NK-92 (cell line): Measurements from ENCODE around the gene PTGS1.

Source experiments
- DNase-seq: peaks from one replicate; lab custom pipeline; 2025; ENCODE audit not compliant: unreplicated experiment; lab: John Stamatoyannopoulos, UW

Gene PTGS1

GRCh38 chr9:122372856-122373845 lies 2.3 kb downstream of the PTGS1 start:
- no peak for DNase-seq

GRCh38 chr9:122374885-122375420 lies 4.1 kb downstream of the PTGS1 start:
- DNase-seq: no peak

GRCh38 chr9:122376796-122377195 lies 6.0 kb downstream of the PTGS1 start:
- DNase-seq: no peak

GRCh38 chr9:122377241-122378164 lies 6.7 kb downstream of the PTGS1 start:
- DNase-seq: no peak

- no peak for DNase-seq
Observed at GRCh38 chr9:122378236-122378635, 7.4 kb downstream of the PTGS1 start.

DNA sequence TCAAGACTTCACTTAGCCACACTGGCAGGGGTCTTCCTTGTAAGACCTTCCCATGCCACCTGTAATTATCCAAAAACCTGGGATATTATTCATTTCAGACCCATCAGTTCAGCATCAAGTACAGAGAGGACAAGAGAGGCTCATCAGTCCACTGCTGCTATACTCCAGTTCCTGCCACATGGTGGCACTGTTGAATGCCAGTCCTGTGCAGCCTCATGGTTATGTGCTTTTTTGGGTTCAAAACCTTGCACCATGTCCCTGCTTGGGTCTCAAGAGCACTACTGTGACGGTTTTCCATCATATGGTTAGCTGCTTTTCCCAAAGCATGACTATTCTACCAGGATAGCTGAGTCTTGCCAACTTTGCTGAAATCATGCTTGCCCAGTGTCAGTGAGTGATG lies 8.5 kb downstream of the PTGS1 start:
- no peak for DNase-seq

DNA sequence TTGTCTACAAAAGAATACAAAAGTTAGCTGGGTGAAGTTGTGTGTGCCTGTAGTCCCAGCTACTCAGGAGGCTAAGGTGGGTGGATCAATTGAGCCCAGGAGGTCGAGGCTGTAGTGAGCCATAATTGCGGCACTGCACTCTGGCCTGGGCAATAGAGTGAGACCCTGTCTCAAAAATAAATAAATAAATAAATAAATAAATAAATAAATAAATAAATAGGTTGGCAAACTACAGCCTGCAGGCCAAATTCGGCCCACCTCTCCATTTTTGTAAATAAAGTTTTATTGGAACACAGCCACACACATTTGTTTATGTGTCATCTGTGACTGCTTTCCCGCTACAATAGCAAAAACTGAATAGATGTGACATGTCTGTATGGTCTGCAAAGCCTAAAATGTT lies 9.5 kb downstream of the PTGS1 start:
- no peak for DNase-seq

GRCh38 chr9:122381206-122381950 lies 10.6 kb downstream of the PTGS1 start:
- DNase-seq: no peak

- no peak for DNase-seq
Observed at GRCh38 chr9:122382901-122383850, 12.4 kb downstream of the PTGS1 start.

- no peak for DNase-seq
Observed at GRCh38 chr9:122383992-122384461, 13.2 kb downstream of the PTGS1 start.

- no peak for DNase-seq
Observed at GRCh38 chr9:122386311-122386872, 15.6 kb downstream of the PTGS1 start.

DNA sequence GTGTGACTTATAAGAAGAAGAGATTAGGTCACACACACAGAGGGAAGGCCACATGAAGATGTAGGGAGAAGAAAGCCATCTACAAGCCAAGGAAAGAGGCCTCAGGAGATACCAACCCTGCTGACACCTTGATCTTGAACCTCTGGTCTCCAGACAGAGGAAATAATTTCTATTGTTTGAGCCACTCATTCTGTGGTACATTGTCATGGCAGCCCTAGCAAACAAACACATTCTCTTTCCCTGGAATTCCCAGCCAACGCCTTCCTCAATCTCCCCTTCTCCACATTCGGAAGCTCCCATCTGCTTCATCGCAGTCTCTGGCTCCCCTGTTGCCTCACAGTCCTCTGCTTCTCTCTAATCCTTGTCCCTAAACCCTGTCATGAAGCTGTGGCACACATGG lies 16.7 kb downstream of the PTGS1 start:
- no peak for DNase-seq

GRCh38 chr9:122389195-122389594 lies 18.4 kb downstream of the PTGS1 start:
- no peak for DNase-seq

- DNase-seq: no peak
Observed at GRCh38 chr9:122389799-122390481, 19.1 kb downstream of the PTGS1 start.

DNA sequence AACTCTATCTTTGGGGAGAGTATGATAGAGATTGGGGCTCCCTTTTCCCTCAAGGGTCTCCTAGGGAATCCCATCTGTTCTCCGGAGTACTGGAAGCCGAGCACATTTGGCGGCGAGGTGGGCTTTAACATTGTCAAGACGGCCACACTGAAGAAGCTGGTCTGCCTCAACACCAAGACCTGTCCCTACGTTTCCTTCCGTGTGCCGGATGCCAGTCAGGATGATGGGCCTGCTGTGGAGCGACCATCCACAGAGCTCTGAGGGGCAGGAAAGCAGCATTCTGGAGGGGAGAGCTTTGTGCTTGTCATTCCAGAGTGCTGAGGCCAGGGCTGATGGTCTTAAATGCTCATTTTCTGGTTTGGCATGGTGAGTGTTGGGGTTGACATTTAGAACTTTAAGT lies 21.5 kb downstream of the PTGS1 start:
- DNase-seq: no peak

DNA sequence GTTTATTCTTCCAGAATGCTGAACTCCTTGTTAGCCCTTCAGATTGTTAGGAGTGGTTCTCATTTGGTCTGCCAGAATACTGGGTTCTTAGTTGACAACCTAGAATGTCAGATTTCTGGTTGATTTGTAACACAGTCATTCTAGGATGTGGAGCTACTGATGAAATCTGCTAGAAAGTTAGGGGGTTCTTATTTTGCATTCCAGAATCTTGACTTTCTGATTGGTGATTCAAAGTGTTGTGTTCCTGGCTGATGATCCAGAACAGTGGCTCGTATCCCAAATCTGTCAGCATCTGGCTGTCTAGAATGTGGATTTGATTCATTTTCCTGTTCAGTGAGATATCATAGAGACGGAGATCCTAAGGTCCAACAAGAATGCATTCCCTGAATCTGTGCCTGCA lies 21.9 kb downstream of the PTGS1 start:
- DNase-seq: no peak

DNA sequence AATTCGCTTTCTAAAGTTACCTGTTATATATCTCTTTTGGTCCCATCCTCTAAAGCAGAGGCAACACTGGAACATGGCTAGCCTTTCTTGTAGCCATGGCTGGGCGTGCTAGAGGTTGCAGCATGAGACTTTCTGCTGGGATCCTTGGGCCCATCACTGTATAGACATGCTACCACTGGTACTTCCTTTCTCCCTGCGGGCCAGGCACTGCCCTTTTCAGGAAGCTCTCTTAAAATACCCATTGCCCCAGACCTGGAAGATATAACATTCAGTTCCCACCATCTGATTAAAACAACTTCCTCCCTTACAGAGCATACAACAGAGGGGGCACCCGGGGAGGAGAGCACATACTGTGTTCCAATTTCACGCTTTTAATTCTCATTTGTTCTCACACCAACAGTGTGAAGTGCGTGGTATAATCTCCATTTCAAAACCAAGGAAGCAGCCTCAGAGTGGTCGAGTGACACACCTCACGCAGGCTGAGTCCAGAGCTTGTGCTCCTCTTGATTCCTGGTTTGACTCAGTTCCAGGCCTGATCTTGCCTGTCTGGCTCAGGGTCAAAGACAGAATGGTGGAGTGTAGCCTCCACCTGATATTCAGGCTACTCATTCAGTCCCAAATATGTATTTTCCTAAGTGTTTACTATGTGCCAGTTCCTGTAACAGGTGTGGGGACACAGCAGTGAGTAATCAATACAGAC lies 22.6 kb downstream of the PTGS1 start:
- DNase-seq: no peak
